GM13977 (cell line): Measurements from ENCODE around the gene ATP11A.

Experiments
- DNase-seq: peaks from one replicate; pipeline ENCODE4 v3.0.0; 2012; ENCODE audit warnings: low spot score
- in situ Hi-C: fragments of 300-500 bp; cut with MboI; formaldehyde crosslinking; loops from one replicate; pipeline ENCODE4 v1.12.0; 2022; ENCODE audit warnings: low sequenced_read_pairs, low pct_unique_long_range_greater_than_20kb, mixed read lengths, inconsistent platforms; ENCODE audit not compliant: unreplicated experiment
- TF ChIP-seq, protein P1 (sequence below): IDR thresholded peaks from 2 replicates; pipeline ENCODE4 v1.5.1; 2012; ENCODE audit warnings: mild to moderate bottlenecking, control low read depth; ENCODE audit not compliant: insufficient read depth; ENCODE audit errors: extremely low read depth, missing control alignments

The ATP11A gene

DNA sequence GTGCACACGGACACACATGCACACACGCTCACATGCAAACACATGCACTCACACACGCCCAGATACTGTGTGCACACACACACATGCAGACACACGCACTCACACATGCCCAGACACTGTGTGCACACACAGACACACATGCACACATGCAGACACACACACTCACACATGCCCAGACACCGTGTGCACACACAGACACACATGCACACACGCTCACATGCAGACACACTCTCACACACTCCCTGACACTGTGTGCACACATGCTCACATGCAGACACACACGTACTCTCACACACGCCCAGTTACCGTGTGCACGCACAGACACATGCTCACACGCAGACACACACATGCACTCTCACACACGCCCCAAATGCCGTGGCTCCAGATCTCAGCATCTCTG, 142.0 kb downstream of the ATP11A start:
- TF ChIP-seq, protein P1, sequence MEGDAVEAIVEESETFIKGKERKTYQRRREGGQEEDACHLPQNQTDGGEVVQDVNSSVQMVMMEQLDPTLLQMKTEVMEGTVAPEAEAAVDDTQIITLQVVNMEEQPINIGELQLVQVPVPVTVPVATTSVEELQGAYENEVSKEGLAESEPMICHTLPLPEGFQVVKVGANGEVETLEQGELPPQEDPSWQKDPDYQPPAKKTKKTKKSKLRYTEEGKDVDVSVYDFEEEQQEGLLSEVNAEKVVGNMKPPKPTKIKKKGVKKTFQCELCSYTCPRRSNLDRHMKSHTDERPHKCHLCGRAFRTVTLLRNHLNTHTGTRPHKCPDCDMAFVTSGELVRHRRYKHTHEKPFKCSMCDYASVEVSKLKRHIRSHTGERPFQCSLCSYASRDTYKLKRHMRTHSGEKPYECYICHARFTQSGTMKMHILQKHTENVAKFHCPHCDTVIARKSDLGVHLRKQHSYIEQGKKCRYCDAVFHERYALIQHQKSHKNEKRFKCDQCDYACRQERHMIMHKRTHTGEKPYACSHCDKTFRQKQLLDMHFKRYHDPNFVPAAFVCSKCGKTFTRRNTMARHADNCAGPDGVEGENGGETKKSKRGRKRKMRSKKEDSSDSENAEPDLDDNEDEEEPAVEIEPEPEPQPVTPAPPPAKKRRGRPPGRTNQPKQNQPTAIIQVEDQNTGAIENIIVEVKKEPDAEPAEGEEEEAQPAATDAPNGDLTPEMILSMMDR: no peak
- in situ Hi-C loops: no loop called here
- DNase-seq: no peak

DNA sequence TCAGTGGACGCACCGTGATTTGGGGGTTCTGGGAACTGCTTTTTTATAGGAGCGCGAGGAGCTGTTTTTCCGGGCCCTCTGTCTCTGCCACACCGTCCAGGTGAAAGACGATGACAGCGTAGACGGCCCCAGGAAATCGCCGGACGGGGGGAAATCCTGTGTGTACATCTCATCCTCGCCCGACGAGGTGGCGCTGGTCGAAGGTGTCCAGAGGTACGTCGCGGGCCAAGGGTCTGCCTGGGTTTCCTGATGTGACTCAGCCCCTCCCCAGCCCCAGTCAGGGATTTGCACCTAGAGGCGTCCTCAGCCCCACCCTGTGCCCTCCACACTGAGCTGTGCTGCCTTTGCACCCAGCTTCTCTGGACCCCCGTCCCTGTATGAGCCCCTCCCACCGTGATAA, 143.0 kb downstream of the ATP11A start:
- in situ Hi-C loops: no loop called here
- DNase-seq: no peak
- TF ChIP-seq, protein P1: no peak

DNA sequence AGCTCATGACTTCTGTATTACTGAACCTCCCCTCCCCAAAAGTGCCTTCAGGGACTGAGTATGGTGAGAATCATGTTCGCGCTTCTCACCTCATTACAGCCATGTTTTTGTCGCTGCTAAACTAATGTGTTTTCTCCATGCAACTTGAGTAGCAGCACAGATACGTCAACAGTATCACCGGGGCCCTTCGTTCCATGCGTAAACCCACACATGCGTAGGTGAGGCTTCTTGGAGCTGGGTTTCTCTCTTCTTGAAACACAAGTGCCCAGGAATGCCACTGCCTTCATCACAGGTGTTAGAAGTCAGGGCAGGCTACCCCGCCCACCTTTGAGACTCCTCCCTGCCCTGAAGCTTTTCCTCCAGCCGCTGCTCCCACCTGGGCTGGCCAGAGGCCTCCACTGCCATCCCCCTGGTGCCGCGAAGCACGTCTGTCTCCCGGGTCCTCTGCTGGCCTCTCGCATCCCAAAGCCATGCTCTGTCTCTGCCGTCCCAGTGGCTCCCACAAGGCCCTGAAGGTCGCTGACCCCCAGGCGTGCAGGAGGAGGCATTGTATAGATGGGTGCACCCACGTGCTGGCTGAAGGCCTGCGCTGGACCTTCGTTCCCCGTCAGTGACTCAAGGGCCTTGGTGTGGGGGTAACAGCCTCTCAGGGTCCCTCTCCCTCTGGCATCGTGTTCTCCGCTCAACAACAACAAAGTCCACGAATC, 143.9 kb downstream of the ATP11A start:
- DNase-seq: no peak
- TF ChIP-seq, protein P1: no peak
- in situ Hi-C loops: no loop called here

DNA sequence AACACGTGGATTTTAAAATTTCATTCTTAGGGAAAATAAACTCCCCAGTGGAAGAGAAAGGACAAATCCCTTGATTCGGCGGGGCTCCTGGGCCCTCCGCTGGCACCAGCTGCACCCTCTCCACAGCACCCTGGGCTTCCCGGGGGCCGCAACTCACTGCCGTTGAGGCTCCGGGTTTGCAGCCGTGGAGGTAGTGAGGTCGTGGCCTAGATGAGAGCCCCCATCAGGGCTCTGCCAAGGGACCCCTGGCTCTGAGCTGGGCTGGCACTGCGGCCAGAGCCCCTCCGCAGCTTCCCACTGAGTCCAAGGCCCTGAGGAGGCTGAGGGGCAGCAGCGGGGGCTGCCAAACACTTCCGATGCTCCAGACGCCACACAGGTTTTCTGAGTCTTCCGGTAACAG, 145.5 kb downstream of the ATP11A start:
- in situ Hi-C loops: no loop called here
- TF ChIP-seq, protein P1: no peak

DNA sequence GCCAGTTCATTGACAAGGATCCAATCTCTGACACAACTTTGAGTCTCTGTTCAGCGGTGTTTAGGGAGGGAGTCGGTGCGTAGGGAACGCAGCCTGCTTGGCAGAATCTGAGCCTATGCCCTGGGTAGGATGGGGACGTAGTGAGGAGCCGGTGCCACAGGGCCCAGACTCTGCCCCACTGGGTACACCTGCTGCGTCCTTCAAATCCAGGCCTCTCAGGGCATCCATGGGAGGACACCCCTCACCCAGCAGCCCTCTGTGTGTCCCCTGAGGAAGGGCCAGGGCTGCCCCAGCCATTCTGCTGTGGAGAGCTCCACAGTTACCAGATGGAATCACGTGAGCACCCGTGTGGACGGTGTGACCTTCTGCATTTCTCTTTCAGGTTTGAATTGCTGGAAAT, 146.0 kb downstream of the ATP11A start:
- in situ Hi-C loops: no loop called here
- TF ChIP-seq, protein P1: no peak
- no peak for DNase-seq

More for the DNA sequence above, 145.5 kb downstream of the ATP11A start:
- no peak for DNase-seq

DNA sequence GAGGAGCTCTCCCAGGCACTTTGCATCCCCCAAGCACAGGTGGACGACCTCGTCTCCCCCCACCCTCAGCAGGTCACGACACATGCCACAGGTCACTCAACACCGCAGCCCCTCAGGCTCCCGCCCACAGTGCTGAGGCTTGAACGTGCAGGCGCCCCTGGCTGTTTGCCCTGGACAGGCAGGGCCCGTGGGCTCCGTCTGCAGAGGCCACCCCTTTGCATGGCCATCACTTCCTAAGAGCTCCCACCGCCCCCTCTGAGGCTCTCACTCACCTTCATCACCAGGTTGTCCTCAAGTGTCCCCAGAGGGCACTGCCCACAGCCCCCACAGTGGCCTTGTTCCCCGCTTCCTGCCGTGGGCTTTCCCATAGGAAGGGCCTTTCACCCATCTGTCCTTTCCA, 147.1 kb downstream of the ATP11A start:
- no peak for DNase-seq
- TF ChIP-seq, protein P1: no peak
- in situ Hi-C loops: no loop called here
